A673 (cell line): ENCODE measurements around the gene DIP2C. TPM values are rescaled to one million over a fixed set of nuclear protein-coding genes. Genes with fewer than 3 reads are reported as not detected.

Experiments used
- BruUV-seq: library from RNA; stranded (reverse); fragments of 400-500 nt; replicated peaks from 2 replicates; lab custom pipeline; 2021; lab: Mats Ljungman, UMichigan
- CTCF ChIA-PET: fragments of 300-600 bp; sonication (Branson Sonifier 250); formaldehyde crosslinking; loops from one replicate; lab custom pipeline; 2022; ENCODE audit warnings: antibody characterized with exemption; lab: Charles Lee
- POLR2A ChIA-PET: fragments of 300-600 bp; sonication (Branson Sonifier 250); formaldehyde crosslinking; loops from one replicate; lab custom pipeline; 2022; ENCODE audit warnings: antibody characterized with exemption; ENCODE audit not compliant: low non-redundant PET; lab: Charles Lee
- DNase-seq: peaks from one replicate; pipeline ENCODE4 v3.0.0-alpha.2; 2015; ENCODE audit warnings: low spot score
- H3K27ac ChIP-seq: fragments of 200-600 bp; sonication (generic); 2 replicates; pipeline ENCODE4 v1.5.1; 2016; ENCODE audit warnings: mixed run types, low read depth, mild to moderate bottlenecking, mixed read lengths, antibody characterized with exemption, low read length; ENCODE audit not compliant: poor library complexity, severe bottlenecking
- H3K27me3 ChIP-seq: fragments of 200-600 bp; sonication (generic); replicated peaks from 2 replicates; pipeline ENCODE4 v1.6.1; 2017; ENCODE audit warnings: mixed run types, low read depth, mild to moderate bottlenecking, mixed read lengths, antibody characterized with exemption, low read length; ENCODE audit not compliant: insufficient read depth, poor library complexity
- H3K36me3 ChIP-seq: fragments of 200-600 bp; sonication (generic); 2 replicates; pipeline ENCODE4 v1.6.1; 2016; ENCODE audit warnings: mixed run types, mild to moderate bottlenecking, mixed read lengths, antibody characterized with exemption, low read length; ENCODE audit not compliant: insufficient read depth, poor library complexity, severe bottlenecking
- H3K4me1 ChIP-seq: fragments of 200-600 bp; sonication (generic); 2 replicates; pipeline ENCODE4 v1.6.1; 2017; ENCODE audit warnings: mixed run types, mild to moderate bottlenecking, mixed read lengths, antibody characterized with exemption, low read length; ENCODE audit not compliant: insufficient read depth, poor library complexity, severe bottlenecking
- H3K4me3 ChIP-seq: fragments of 200-600 bp; sonication (generic); 2 replicates; pipeline ENCODE4 v1.5.1; 2016; ENCODE audit warnings: low read depth, mixed run types, mild to moderate bottlenecking, mixed read lengths, low read length; ENCODE audit not compliant: poor library complexity, severe bottlenecking
- H3K9me3 ChIP-seq: fragments of 200-600 bp; sonication (generic); 2 replicates; pipeline ENCODE4 v1.6.1; 2016; ENCODE audit warnings: mixed run types, low read depth, mild to moderate bottlenecking, mixed read lengths, antibody characterized with exemption, low read length; ENCODE audit not compliant: poor library complexity, severe bottlenecking
- EZH2 ChIP-seq: fragments of 200-600 bp; sonication (generic); IDR thresholded peaks from 2 replicates; pipeline ENCODE4 v1.6.1; 2017; ENCODE audit warnings: borderline replicate concordance, low read depth, mild to moderate bottlenecking, mixed read lengths, antibody characterized with exemption, low read length; ENCODE audit not compliant: poor library complexity, severe bottlenecking
- intact Hi-C: fragments of 100-400 bp; cut with micrococcal nuclease; formaldehyde crosslinking; loops from one replicate; pipeline ENCODE4 v1.10.0; 2022; ENCODE audit not compliant: unreplicated experiment
- total RNA-seq: library from RNA; stranded (reverse); gene quantifications from 2 replicates; pipeline ENCODE4 v1.2.3, GENCODE V29; 2021
- TF ChIP-seq, protein P1 (sequence below): fragments of 300-800, 200-600 bp; sonication (generic); conservative IDR thresholded peaks from 2 replicates; pipeline ENCODE4 v1.5.1; 2017; ENCODE audit warnings: low read depth, mild to moderate bottlenecking, antibody characterized with exemption, low read length, moderate library complexity, mixed read lengths

The DIP2C gene
- total RNA-seq, 1 experiment from 2014 or later = 13.2 TPM

DNA sequence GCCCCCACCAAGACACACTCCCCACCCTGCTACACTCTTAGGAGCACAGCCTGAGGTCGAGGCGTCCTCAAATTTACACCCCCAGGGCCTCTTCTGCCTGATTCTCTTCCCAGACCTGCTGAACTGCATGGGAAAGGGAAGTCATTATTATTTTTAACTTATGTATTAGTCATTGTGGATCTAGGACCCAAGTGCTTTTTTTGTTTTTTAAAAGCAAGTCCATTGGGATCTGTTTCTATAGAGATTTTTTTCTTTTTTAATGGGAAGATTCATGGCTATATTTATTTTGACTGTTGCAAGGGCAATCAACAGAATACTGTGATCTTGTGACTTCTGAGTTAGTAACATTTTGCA lies 350.5 kb downstream of the DIP2C start:
- DNase-seq = no peak
- Histone ChIP-seq H3K4me3 (no peak overlapping the region), H3K9me3 (no peaks in the 10 kb centered on the region), H3K36me3 (peaks cover 4% of the 10 kb centered on the region), H3K27me3 (no peaks in the 10 kb centered on the region), H3K4me1 (no peaks in the 10 kb centered on the region), H3K27ac (no peak overlapping the region)
- no peak for TF ChIP-seq EZH2
- TF ChIP-seq, protein P1, sequence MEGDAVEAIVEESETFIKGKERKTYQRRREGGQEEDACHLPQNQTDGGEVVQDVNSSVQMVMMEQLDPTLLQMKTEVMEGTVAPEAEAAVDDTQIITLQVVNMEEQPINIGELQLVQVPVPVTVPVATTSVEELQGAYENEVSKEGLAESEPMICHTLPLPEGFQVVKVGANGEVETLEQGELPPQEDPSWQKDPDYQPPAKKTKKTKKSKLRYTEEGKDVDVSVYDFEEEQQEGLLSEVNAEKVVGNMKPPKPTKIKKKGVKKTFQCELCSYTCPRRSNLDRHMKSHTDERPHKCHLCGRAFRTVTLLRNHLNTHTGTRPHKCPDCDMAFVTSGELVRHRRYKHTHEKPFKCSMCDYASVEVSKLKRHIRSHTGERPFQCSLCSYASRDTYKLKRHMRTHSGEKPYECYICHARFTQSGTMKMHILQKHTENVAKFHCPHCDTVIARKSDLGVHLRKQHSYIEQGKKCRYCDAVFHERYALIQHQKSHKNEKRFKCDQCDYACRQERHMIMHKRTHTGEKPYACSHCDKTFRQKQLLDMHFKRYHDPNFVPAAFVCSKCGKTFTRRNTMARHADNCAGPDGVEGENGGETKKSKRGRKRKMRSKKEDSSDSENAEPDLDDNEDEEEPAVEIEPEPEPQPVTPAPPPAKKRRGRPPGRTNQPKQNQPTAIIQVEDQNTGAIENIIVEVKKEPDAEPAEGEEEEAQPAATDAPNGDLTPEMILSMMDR = no peak
- BruUV-seq = no TSS peak
- intact Hi-C loops = no loop called here
- CTCF ChIA-PET = no interaction called here
- POLR2A ChIA-PET = no interaction called here

DNA sequence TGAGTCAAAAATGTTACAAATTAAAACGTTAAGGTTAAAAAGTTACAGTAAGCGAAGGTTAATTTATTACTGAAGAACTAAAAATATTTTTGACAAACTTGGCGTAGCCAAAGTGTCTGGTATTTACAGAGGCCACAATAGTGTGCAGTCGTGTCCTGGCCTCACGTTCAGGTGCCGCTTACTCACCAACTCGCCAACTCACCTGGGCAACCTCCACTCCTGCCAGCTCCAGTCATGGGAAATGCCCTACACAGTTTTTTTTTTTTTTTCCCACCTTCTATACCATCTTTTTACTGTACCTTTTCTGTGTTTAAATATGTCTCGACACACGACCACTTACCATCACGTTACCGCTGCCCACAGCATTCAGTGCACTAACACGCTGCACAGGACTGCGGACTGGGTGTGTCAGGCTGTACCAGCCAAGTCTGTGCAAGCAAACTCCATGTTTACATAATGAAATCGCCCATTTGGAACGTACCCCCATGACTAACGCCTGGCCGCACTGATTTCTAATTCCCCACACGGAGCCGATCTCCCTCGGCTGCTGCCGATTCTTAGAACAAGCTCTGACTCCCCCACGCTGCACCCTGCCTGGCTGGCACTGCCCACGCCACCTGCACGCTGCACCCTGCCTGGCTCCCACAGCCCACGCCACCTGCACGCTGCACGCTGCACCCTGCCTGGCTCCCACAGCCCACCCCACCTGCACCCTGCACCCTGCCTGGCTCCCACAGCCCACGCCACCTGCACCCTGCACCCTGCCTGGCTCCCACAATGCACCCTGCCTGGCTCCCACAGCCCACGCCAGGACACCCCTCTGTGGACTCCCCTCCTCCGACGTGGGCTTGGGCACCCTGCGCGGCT lies 351.1 kb downstream of the DIP2C start:
- no peak for TF ChIP-seq EZH2
- TF ChIP-seq, protein P1 = no peak
- no TSS peak for BruUV-seq
- DNase-seq = no peak
- CTCF ChIA-PET = no interaction called here
- Histone ChIP-seq H3K27me3 (no peaks in the 10 kb centered on the region), H3K36me3 (peaks cover 4% of the 10 kb centered on the region), H3K9me3 (no peaks in the 10 kb centered on the region), H3K4me3 (no peak overlapping the region), H3K27ac (no peak overlapping the region), H3K4me1 (no peaks in the 10 kb centered on the region)
- intact Hi-C loops = no loop called here
- POLR2A ChIA-PET = no interaction called here

DNA sequence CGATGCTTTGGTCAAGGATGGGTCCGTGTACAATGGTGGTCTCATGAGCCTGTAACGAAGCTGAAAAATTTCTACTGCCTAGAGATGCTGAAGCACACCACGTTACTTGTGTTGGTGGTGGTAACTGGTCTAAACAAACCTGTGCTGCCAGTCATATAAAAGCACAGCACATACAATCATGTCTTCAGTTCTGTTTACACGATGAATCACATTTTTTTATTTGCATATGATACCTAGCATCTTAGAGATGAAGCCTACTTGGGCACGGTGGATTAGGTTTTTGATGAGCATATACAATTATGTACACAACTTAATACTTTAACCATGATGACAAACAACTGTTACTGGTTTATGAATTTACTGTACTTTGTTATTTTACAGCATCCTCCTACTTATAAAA lies 353.2 kb downstream of the DIP2C start:
- no peak for DNase-seq
- no peak overlapping the region for H3K4me3 ChIP-seq
- H3K27me3 ChIP-seq = no peaks in the 10 kb centered on the region
- ChIA-PET POLR2A (no interaction called here), CTCF (interaction anchor here (0.6 kb wide), 1 partner anchor 826 kb away, joined by 7 read pairs; no protein-coding TSS in a partner anchor)
- H3K4me1 ChIP-seq = no peaks in the 10 kb centered on the region
- BruUV-seq = no TSS peak
- TF ChIP-seq, protein P1 = no peak
- TF ChIP-seq EZH2 = no peak
- H3K27ac ChIP-seq = no peak overlapping the region
- intact Hi-C loops = no loop called here
- no peaks in the 10 kb centered on the region for H3K9me3 ChIP-seq
- H3K36me3 ChIP-seq = peaks cover 4% of the 10 kb centered on the region
